ENCODE data around the gene KPNA6. TPM values are rescaled to one million over a fixed set of nuclear protein-coding genes. Genes with fewer than 3 reads are reported as not detected.
A peak's percentile ranks its signal among the peaks of the same experiment; 100 is the strongest.

Gene KPNA6
- total and polyA plus RNA-seq, 2 of the 13 experiments (the other 11 are each of a cell fraction or from before 2014, with no cell fraction given): 22.0 to 47.5 TPM

GRCh38 chr1:32107742-32108661 lies at the start of gene KPNA6 (continued):
- no peak for TF ChIP-seq MLXIP (CRISPR knock-in tag; IDR thresholded peaks at IDR 0.05; ENCODE audit: borderline replicate concordance)
- TF ChIP-seq ZC3H4 (CRISPR knock-in tag; IDR thresholded peaks at IDR 0.05; ENCODE audit: borderline replicate concordance): no peak; the same call in 1 of the 2 replicates
- no peak for TF ChIP-seq ZNF513 (CRISPR knock-in tag; conservative IDR thresholded peaks at IDR 0.05)
- TF ChIP-seq THYN1 (CRISPR knock-in tag; IDR thresholded peaks at IDR 0.05; ENCODE audit: borderline replicate concordance, low read depth): no peak
- TF ChIP-seq ARID5B (CRISPR knock-in tag; IDR thresholded peaks at IDR 0.05): peak; percentile 26; the same call in 1 of the 2 replicates
- TF ChIP-seq TCF7 (IDR thresholded peaks at IDR 0.05; ENCODE audit: low read depth): no peak
- peak; percentile 77 for TF ChIP-seq ZMYM4 (CRISPR knock-in tag; IDR thresholded peaks at IDR 0.05)
- TF ChIP-seq KDM4B (CRISPR knock-in tag; IDR thresholded peaks at IDR 0.05): no peak
- TF ChIP-seq ZNF891 (CRISPR knock-in tag; IDR thresholded peaks at IDR 0.05): peak; percentile 79; the same call in 1 of the 2 replicates
- TF ChIP-seq RNF219 (CRISPR knock-in tag; IDR thresholded peaks at IDR 0.05): no peak
- TF ChIP-seq ZEB1 (IDR thresholded peaks at IDR 0.05; ENCODE audit: insufficient replicate concordance, low read depth): no peak
- TF ChIP-seq ZNF496 (CRISPR knock-in tag; IDR thresholded peaks at IDR 0.05; ENCODE audit: insufficient replicate concordance): no peak
- TF ChIP-seq ZC3H13 (CRISPR knock-in tag; IDR thresholded peaks at IDR 0.05): peak; percentile 60; the same call in 1 of the 2 replicates
- TF ChIP-seq TBP (CRISPR knock-in tag; IDR thresholded peaks at IDR 0.05): no peak
- peak; percentile 55; the same call in 1 of the 2 replicates for TF ChIP-seq SP4 (CRISPR knock-in tag; IDR thresholded peaks at IDR 0.05)
- TF ChIP-seq MAFG (CRISPR knock-in tag; IDR thresholded peaks at IDR 0.05): no peak
- no peak for TF ChIP-seq ZNF343 (CRISPR knock-in tag; IDR thresholded peaks at IDR 0.05)
- peak; percentile 79 for TF ChIP-seq CEBPG (CRISPR knock-in tag; IDR thresholded peaks at IDR 0.05)
- peak; percentile 48 for TF ChIP-seq GABPB1 (CRISPR knock-in tag; IDR thresholded peaks at IDR 0.05)
